NCI-H510A treated with DMSO at 0.1 percent for 48 hours (cell line): Measurements from ENCODE around the gene SPIRE2.

ENCODE experiments used
- DNase-seq: peaks from one replicate; lab custom pipeline; 2025; lab: John Stamatoyannopoulos, UW

Gene SPIRE2

GRCh38 chr16:89915303-89916232 is 87.3 kb downstream of the SPIRE2 start:
- no peak for DNase-seq

GRCh38 chr16:89917773-89918452 is 89.6 kb downstream of the SPIRE2 start:
- DNase-seq = no peak

- DNase-seq = no peak
Measured at GRCh38 chr16:89918453-89919347, 90.4 kb downstream of the SPIRE2 start, which contains the start of gene MC1R. Gene MC1R, plus strand, starts transcription at chr16:89918862. Its CDS starts 397 bp downstream, at chr16:89919259.

- no peak for DNase-seq
Measured at GRCh38 chr16:89919535-89920406, 91.5 kb downstream of the SPIRE2 start.

GRCh38 chr16:89920723-89921122 is 92.4 kb downstream of the SPIRE2 start:
- DNase-seq = no peak
